Measurements from ENCODE around the gene ANKS1A. TPM values are rescaled to one million over a fixed set of nuclear protein-coding genes. Genes with fewer than 3 reads are reported as not detected.

The ANKS1A gene
- total RNA-seq, 1 donor from 2014 or later: 12.2 TPM

GRCh38 chr6:34951731-34952130, 62.7 kb downstream of the ANKS1A start:
- no peak for FAIRE-seq
- DNase-seq (ENCODE audit: low spot score in 2 of 2): no peak

- no peak for FAIRE-seq
- no peak for DNase-seq (ENCODE audit: low spot score in 2 of 2)
Measured at GRCh38 chr6:34953061-34954025, 64.3 kb downstream of the ANKS1A start.

- no peak for FAIRE-seq
- no peak for DNase-seq (ENCODE audit: low spot score in 2 of 2)
Measured at GRCh38 chr6:34955442-34955841, 66.4 kb downstream of the ANKS1A start.

GRCh38 chr6:34957231-34957783, 68.3 kb downstream of the ANKS1A start:
- FAIRE-seq: no peak
- no peak for DNase-seq (ENCODE audit: low spot score in 2 of 2)

GRCh38 chr6:34958734-34959133, 69.7 kb downstream of the ANKS1A start:
- no peak for FAIRE-seq
- DNase-seq (ENCODE audit: low spot score in 2 of 2): no peak

- FAIRE-seq: no peak
Measured at GRCh38 chr6:34959224-34959623, 70.2 kb downstream of the ANKS1A start.

GRCh38 chr6:34961082-34961481, 72.0 kb downstream of the ANKS1A start:
- DNase-seq (ENCODE audit: low spot score in 2 of 2) (no peak), FAIRE-seq (no peak)

More at GRCh38 chr6:34959224-34959623, 70.2 kb downstream of the ANKS1A start:
- DNase-seq (ENCODE audit: low spot score in 2 of 2): no peak

GRCh38 chr6:34961574-34961973, 72.5 kb downstream of the ANKS1A start:
- FAIRE-seq (no peak), DNase-seq (ENCODE audit: low spot score in 2 of 2) (no peak)

- FAIRE-seq (no peak), DNase-seq (ENCODE audit: low spot score in 2 of 2) (no peak)
Measured at GRCh38 chr6:34964564-34964963, 75.5 kb downstream of the ANKS1A start.

- FAIRE-seq: no peak
Measured at GRCh38 chr6:34967461-34967860, 78.4 kb downstream of the ANKS1A start.

GRCh38 chr6:34969662-34970265, 80.7 kb downstream of the ANKS1A start:
- DNase-seq (ENCODE audit: low spot score in 2 of 2) (no peak), FAIRE-seq (no peak)

More at GRCh38 chr6:34967461-34967860, 78.4 kb downstream of the ANKS1A start:
- DNase-seq (ENCODE audit: low spot score in 2 of 2): no peak

GRCh38 chr6:34970488-34970887, 81.4 kb downstream of the ANKS1A start:
- no peak for FAIRE-seq

GRCh38 chr6:34970957-34971356, 81.9 kb downstream of the ANKS1A start:
- FAIRE-seq: no peak

More at GRCh38 chr6:34970488-34970887, 81.4 kb downstream of the ANKS1A start:
- no peak for DNase-seq (ENCODE audit: low spot score in 2 of 2)

GRCh38 chr6:34973547-34974248, 84.6 kb downstream of the ANKS1A start:
- no peak for DNase-seq (ENCODE audit: low spot score in 2 of 2)
- no peak for FAIRE-seq

More at GRCh38 chr6:34970957-34971356, 81.9 kb downstream of the ANKS1A start:
- DNase-seq (ENCODE audit: low spot score in 2 of 2): no peak

GRCh38 chr6:34974249-34974642, 85.2 kb downstream of the ANKS1A start:
- FAIRE-seq (no peak), DNase-seq (ENCODE audit: low spot score in 2 of 2) (no peak)

- no peak for DNase-seq (ENCODE audit: low spot score in 2 of 2)
- FAIRE-seq: no peak
Measured at GRCh38 chr6:34976239-34976638, 87.2 kb downstream of the ANKS1A start.

GRCh38 chr6:34979218-34979617, 90.2 kb downstream of the ANKS1A start:
- FAIRE-seq (no peak), DNase-seq (ENCODE audit: low spot score in 2 of 2) (no peak)

GRCh38 chr6:34979994-34980393, 90.9 kb downstream of the ANKS1A start:
- DNase-seq (ENCODE audit: low spot score in 2 of 2): no peak
- FAIRE-seq: no peak

GRCh38 chr6:34981366-34981765, 92.3 kb downstream of the ANKS1A start:
- DNase-seq (ENCODE audit: low spot score in 2 of 2) (no peak), FAIRE-seq (no peak)

- FAIRE-seq (no peak), DNase-seq (ENCODE audit: low spot score in 2 of 2) (no peak)
Measured at GRCh38 chr6:34981951-34982350, 92.9 kb downstream of the ANKS1A start.

- DNase-seq (ENCODE audit: low spot score in 2 of 2): peak; percentile 20 to 34
- no peak for FAIRE-seq
Measured at GRCh38 chr6:34982424-34982852, 93.4 kb downstream of the ANKS1A start.

All from frontal cortex (tissue), 4 donors.